Uterus (tissue), 4 donors: ENCODE results near the gene CFAP53. TPM values are rescaled to one million over a fixed set of nuclear protein-coding genes. Genes with fewer than 3 reads are reported as not detected.
"Not testable (repeated sequence)": the region's sequence is repeated elsewhere in the genome, so short reads cannot be mapped to it uniquely, and the experiment has no call there.

ENCODE experiments used
- DNase-seq, 2 donors: peaks; one replicate each; pipeline ENCODE4 v3.0.0-alpha.2; 2019 to 2020
- H3K27ac ChIP-seq, 2 donors: fragments of 200-600 bp; sonication (generic); 1 replicate in 1 of 2; 2 replicates in 1 of 2; pipeline ENCODE4 v1.5.1; 2016 to 2018
- H3K27me3 ChIP-seq, 2 donors: fragments of 200-600 bp; sonication (generic); one replicate each; pipeline ENCODE4 v1.5.1; 2018 to 2019; ENCODE audit warnings: control low read depth in 1 of 2
- H3K36me3 ChIP-seq, 2 donors: fragments of 200-600 bp; sonication (generic); one replicate each; pipeline ENCODE4 v1.5.1; 2019; ENCODE audit warnings: control low read depth in 1 of 2
- H3K4me1 ChIP-seq, 2 donors: fragments of 200-600 bp; sonication (generic); one replicate each; pipeline ENCODE4 v1.5.1; 2018 to 2019; ENCODE audit warnings: control low read depth in 1 of 2
- H3K4me3 ChIP-seq, 2 donors: fragments of 200-600 bp; sonication (generic); 1 replicate in 1 of 2; 2 replicates in 1 of 2; pipeline ENCODE4 v1.5.1; 2018 to 2019; ENCODE audit warnings: mild to moderate bottlenecking in 1 of 2
- H3K9me3 ChIP-seq, 2 donors: fragments of 200-600 bp; sonication (generic); one replicate each; pipeline ENCODE4 v1.5.1; 2019; ENCODE audit warnings: control low read depth in 1 of 2
- CTCF ChIP-seq, 4 experiments: fragments of 200-600 bp in 2 of 4; fragments of 450-650 bp in 2 of 4; sonication (generic) in 2 of 4; IDR thresholded peaks; one replicate each; pipeline ENCODE4 v1.5.1; 2016 to 2019; ENCODE audit warnings: antibody characterized with exemption in 4 of 4, mild to moderate bottlenecking in 2 of 4, moderate library complexity in 1 of 4
- POLR2A ChIP-seq, 2 donors: fragments of 450-650 bp; IDR thresholded peaks; one replicate each; pipeline ENCODE4 v1.6.1; 2016; ENCODE audit warnings: antibody characterized with exemption in 2 of 2, mild to moderate bottlenecking in 1 of 2, moderate library complexity in 1 of 2
- intact Hi-C: fragments of 100-400 bp; cut with DNase I; formaldehyde crosslinking; loops from one replicate; pipeline ENCODE4 v1.15.1; 2023; ENCODE audit warnings: low total_unique reads
- total RNA-seq, 4 donors: library from RNA; depleted of rRNA in 3 of 4; stranded (reverse); fragments of >200 nt in 3 of 4; gene quantifications; one replicate each; pipeline versions ENCODE4 v1.1.0 to v1.2.4, GENCODE V29; 2014 to 2023
- donor health status: DM: yes; HTN: yes; CAD: no.

Gene CFAP53
- total RNA-seq, 4 donors from 2014 or later: 0.95 to 1.1 TPM; not detected in 2

- peak; percentile 56 to 57 for DNase-seq
- Histone ChIP-seq H3K36me3 (no peaks in the 10 kb centered on the region), H3K27ac (no peak overlapping the region), H3K4me1 (peaks cover 0 to 3% of the 10 kb centered on the region in 2 donors), H3K9me3 (no peaks in the 10 kb centered on the region), H3K27me3 (peaks cover 0 to 6% of the 10 kb centered on the region in 2 donors), H3K4me3 (peak overlapping the region; percentile 13 to 40)
- TF ChIP-seq CTCF (IDR thresholded peaks at IDR 0.05): no peak
- TF ChIP-seq POLR2A (IDR thresholded peaks at IDR 0.05): no peak
- intact Hi-C loops: no loop called here
Observed at GRCh38 chr18:50297621-50298442, 31.5 kb upstream of the CFAP53 start.

GRCh38 chr18:50293039-50293438 is 26.7 kb upstream of the CFAP53 start:
- H3K27me3 ChIP-seq: no peaks in the 10 kb centered on the region
- no peaks in the 10 kb centered on the region for H3K36me3 ChIP-seq
- DNase-seq: no peak
- H3K4me1 ChIP-seq: no peaks in the 10 kb centered on the region
- no peaks in the 10 kb centered on the region for H3K9me3 ChIP-seq
- no peak overlapping the region for H3K27ac ChIP-seq
- TF ChIP-seq CTCF (IDR thresholded peaks at IDR 0.05) (no peak), POLR2A (IDR thresholded peaks at IDR 0.05) (no peak)
- intact Hi-C loops: no loop called here
- no peak overlapping the region for H3K4me3 ChIP-seq

- no peak overlapping the region for H3K27ac ChIP-seq
- H3K4me1 ChIP-seq: no peaks in the 10 kb centered on the region
- intact Hi-C loops: no loop called here
- no peaks in the 10 kb centered on the region for H3K9me3 ChIP-seq
- no peaks in the 10 kb centered on the region for H3K27me3 ChIP-seq
- H3K4me3 ChIP-seq: no peak overlapping the region
- DNase-seq: no peak
- H3K36me3 ChIP-seq: no peaks in the 10 kb centered on the region
- no peak for TF ChIP-seq CTCF (IDR thresholded peaks at IDR 0.05)
- no peak for TF ChIP-seq POLR2A (IDR thresholded peaks at IDR 0.05)
Observed at GRCh38 chr18:50289108-50289443, 22.8 kb upstream of the CFAP53 start.

GRCh38 chr18:50288348-50289107 is 22.2 kb upstream of the CFAP53 start:
- H3K27me3 ChIP-seq, DNase-seq, H3K36me3 ChIP-seq, intact Hi-C loops, H3K4me1 ChIP-seq, H3K9me3 ChIP-seq: not testable (repeated sequence)
- Histone ChIP-seq H3K4me3 (peak overlapping the region; percentile 72 to 75), H3K27ac (peak overlapping the region; percentile 83 to 90)

- H3K36me3 ChIP-seq: no peaks in the 10 kb centered on the region
- peak; percentile 98 to 99 for DNase-seq
- peak in 1 of 2 donors; percentile 37 for TF ChIP-seq POLR2A (IDR thresholded peaks at IDR 0.05)
- peak in 3 of 4 experiments; percentile 41 to 86 (median 47) for TF ChIP-seq CTCF (IDR thresholded peaks at IDR 0.05)
- H3K9me3 ChIP-seq: no peaks in the 10 kb centered on the region
- H3K27ac ChIP-seq: peak within 1 kb of the TSS; percentile 83 to 90
- intact Hi-C loops: no loop called here
- H3K4me1 ChIP-seq: no peaks in the 10 kb centered on the region
- H3K4me3 ChIP-seq: peak within 1 kb of the TSS; percentile 72 to 75
- H3K27me3 ChIP-seq: no peaks in the 10 kb centered on the region
Observed at GRCh38 chr18:50287441-50288347, 21.4 kb upstream of the CFAP53 start, which contains the start of gene CXXC1. CXXC1 (minus strand) TSS chr18:50287692; CDS start chr18:50287589, 103 bp downstream.
